Measurements from ENCODE around the gene CFAP61. TPM values are rescaled to one million over a fixed set of nuclear protein-coding genes. Genes with fewer than 3 reads are reported as not detected.

Gene CFAP61
- total RNA-seq, 2 experiments from 2014 or later: not detected

DNA sequence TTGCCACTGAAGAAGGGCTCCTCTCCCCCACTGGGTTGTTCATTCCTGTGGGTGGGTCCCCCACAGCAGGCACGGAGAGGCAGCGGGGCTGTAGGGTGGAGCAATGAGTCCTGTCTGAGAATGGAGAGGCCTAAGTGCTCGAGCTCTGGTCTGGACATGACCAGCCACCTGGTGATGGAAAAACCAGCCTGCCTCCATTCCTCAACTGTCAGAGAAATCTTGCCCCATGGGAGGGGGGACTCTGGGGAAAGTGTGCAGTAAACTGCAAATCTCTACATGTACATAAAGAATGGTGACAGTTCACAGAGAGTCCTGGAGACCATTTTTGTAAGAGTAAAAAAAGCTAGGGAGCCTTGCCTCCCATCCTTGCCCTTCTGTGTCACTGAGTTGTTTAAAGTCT lies 349.7 kb downstream of the CFAP61 start:
- Mint-ChIP-seq H3K36me3 (ENCODE audit: low read depth) (no peaks in the 10 kb centered on the region), H3K4me1 (ENCODE audit: low read depth) (no peaks in the 10 kb centered on the region), H3K27ac (no peak overlapping the region), H3K4me3 (no peak overlapping the region), H3K27me3 (no peaks in the 10 kb centered on the region), H3K9me3 (no peaks in the 10 kb centered on the region)
- ATAC-seq: no peak
- intact Hi-C loops (cut with micrococcal nuclease): no loop called here
- POLR2A ChIA-PET: no interaction called here
- CTCF ChIA-PET: no interaction called here
- TF ChIP-seq, protein P1, sequence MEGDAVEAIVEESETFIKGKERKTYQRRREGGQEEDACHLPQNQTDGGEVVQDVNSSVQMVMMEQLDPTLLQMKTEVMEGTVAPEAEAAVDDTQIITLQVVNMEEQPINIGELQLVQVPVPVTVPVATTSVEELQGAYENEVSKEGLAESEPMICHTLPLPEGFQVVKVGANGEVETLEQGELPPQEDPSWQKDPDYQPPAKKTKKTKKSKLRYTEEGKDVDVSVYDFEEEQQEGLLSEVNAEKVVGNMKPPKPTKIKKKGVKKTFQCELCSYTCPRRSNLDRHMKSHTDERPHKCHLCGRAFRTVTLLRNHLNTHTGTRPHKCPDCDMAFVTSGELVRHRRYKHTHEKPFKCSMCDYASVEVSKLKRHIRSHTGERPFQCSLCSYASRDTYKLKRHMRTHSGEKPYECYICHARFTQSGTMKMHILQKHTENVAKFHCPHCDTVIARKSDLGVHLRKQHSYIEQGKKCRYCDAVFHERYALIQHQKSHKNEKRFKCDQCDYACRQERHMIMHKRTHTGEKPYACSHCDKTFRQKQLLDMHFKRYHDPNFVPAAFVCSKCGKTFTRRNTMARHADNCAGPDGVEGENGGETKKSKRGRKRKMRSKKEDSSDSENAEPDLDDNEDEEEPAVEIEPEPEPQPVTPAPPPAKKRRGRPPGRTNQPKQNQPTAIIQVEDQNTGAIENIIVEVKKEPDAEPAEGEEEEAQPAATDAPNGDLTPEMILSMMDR (IDR thresholded peaks at IDR 0.05): no peak
- no peak for DNase-seq

DNA sequence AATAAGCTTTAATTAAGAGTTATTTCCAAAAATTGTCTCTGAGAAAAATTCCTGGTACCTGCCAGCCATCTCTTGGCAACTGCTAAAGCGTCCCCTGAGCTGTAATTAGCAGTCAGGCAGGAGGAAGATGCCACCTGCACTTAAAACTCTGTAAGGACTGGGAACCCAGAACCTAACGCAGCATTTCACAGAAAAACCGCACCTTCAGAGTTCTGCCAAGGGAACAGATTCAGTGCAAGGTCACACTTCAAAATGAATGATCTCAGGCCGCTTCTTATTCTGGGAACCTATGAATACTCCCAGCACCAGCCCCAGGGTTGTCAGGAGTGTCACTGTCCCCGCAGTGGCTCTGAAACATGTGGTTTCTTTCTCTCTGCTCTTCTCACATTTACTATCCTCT lies 352.3 kb downstream of the CFAP61 start:
- H3K4me3 Mint-ChIP-seq: no peak overlapping the region
- ChIA-PET CTCF (no interaction called here), POLR2A (no interaction called here)
- no peaks in the 10 kb centered on the region for H3K4me1 Mint-ChIP-seq (ENCODE audit: low read depth)
- TF ChIP-seq, protein P1 (IDR thresholded peaks at IDR 0.05): no peak
- H3K27ac Mint-ChIP-seq: no peak overlapping the region
- no peak for DNase-seq
- no peaks in the 10 kb centered on the region for H3K36me3 Mint-ChIP-seq (ENCODE audit: low read depth)
- intact Hi-C loops (cut with micrococcal nuclease): no loop called here
- no peaks in the 10 kb centered on the region for H3K9me3 Mint-ChIP-seq
- no peaks in the 10 kb centered on the region for H3K27me3 Mint-ChIP-seq
- ATAC-seq: no peak

DNA sequence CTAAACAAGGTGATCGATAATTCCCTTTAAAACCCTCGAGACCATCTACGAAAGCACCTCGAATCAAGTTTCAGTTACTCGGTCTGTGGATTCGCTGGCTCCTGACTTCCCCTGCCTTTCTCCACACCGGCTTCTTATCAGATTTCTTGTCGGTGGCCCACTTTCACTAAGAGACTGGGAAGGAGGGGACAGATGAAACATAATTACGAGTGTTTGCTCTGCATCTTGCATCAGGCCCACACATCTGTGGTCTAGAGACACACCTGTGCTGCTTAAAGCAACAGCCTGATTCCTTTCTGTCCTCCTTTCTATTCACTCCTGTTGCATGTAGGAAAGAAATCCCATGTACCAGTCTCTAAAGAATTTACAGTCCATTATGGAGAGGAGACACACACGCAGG lies 353.3 kb downstream of the CFAP61 start:
- DNase-seq (no peak), ATAC-seq (no peak)
- Mint-ChIP-seq H3K27me3 (no peaks in the 10 kb centered on the region), H3K4me3 (no peak overlapping the region), H3K9me3 (no peaks in the 10 kb centered on the region), H3K4me1 (ENCODE audit: low read depth) (no peaks in the 10 kb centered on the region), H3K27ac (no peak overlapping the region), H3K36me3 (ENCODE audit: low read depth) (no peaks in the 10 kb centered on the region)
- CTCF ChIA-PET: interaction anchor here (1.6 kb wide), 1 partner anchor 93 kb away, joined by 3 read pairs; no protein-coding TSS in a partner anchor
- TF ChIP-seq, protein P1 (IDR thresholded peaks at IDR 0.05): no peak
- POLR2A ChIA-PET: no interaction called here
- intact Hi-C loops (cut with micrococcal nuclease): no loop called here

DNA sequence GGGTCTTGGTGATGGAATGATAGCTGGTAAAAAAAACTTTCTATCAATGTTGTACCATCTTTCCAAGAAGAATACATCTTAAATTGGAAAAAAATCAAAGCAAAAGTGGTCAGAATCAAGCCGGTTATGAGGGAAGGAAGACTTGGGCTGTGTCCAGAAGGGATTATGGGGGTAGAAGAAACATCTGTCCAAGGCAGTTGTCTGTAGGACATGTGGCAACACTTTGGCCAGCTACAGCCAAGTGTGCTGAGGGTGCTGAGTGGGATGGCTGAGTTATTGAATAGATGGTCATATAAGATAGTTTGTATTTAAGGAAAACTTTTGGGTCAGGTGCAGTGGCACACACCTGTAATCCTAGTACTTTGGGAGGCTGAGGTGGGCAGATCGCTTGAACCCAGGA lies 354.0 kb downstream of the CFAP61 start:
- POLR2A ChIA-PET: no interaction called here
- H3K9me3 Mint-ChIP-seq: no peaks in the 10 kb centered on the region
- no peaks in the 10 kb centered on the region for H3K4me1 Mint-ChIP-seq (ENCODE audit: low read depth)
- H3K27ac Mint-ChIP-seq: no peak overlapping the region
- intact Hi-C loops (cut with micrococcal nuclease): no loop called here
- no peak overlapping the region for H3K4me3 Mint-ChIP-seq
- TF ChIP-seq, protein P1 (IDR thresholded peaks at IDR 0.05): no peak
- no peaks in the 10 kb centered on the region for H3K27me3 Mint-ChIP-seq
- no peak for ATAC-seq
- DNase-seq: no peak
- CTCF ChIA-PET: interaction anchor here (1.6 kb wide), 1 partner anchor 92 kb away, joined by 3 read pairs; no protein-coding TSS in a partner anchor
- H3K36me3 Mint-ChIP-seq (ENCODE audit: low read depth): no peaks in the 10 kb centered on the region

DNA sequence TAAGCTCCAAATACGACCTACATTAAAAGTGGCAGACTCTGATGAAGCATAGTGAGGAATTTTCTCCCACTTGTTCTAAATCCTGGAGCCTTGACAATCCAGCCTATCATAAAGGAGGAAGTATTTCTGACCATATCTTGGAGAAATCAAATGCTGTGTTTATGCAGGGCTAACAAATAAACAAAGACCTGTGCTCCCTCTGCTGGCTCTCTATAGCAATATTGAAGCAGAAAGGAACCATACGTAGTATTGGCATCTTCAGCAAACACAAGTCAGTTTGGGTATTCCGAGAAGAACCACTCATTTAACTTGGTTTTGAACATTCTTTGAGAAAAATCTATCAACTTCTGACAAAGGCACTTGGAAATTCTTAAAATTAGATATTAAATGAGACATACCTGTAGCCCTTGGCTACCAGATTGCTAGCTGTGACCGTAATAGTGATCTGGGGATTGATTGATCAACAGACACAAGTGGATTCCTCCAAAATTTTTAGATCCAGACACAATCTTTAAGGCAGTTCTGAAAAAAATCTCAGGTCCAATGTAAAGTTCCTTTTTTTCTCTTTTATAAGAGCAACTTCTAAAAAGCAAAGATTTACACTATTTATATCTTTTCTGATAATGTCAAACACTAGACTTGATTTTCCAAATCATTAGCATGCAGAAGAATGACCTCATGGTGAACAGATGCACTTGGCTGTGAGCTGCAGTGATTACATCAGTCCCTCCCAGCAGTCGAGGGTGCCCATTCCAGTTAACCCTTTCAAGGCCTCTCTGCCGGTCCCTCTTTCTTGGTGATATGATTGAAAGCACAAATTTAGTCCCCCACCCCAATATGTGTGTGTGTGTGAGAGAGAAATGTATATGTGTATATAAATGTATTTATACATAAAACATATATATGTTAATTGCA lies 355.8 kb downstream of the CFAP61 start:
- no peaks in the 10 kb centered on the region for H3K27me3 Mint-ChIP-seq
- H3K9me3 Mint-ChIP-seq: no peaks in the 10 kb centered on the region
- no peak for DNase-seq
- no peak for ATAC-seq
- peaks cover 1% of the 10 kb centered on the region for H3K36me3 Mint-ChIP-seq (ENCODE audit: low read depth)
- ChIA-PET CTCF (no interaction called here), POLR2A (no interaction called here)
- H3K4me1 Mint-ChIP-seq (ENCODE audit: low read depth): peaks cover 11% of the 10 kb centered on the region
- no peak overlapping the region for H3K27ac Mint-ChIP-seq
- TF ChIP-seq, protein P1 (IDR thresholded peaks at IDR 0.05): no peak
- intact Hi-C loops (cut with micrococcal nuclease): no loop called here
- no peak overlapping the region for H3K4me3 Mint-ChIP-seq

All from activated CD8-positive, alpha-beta T cell treated with anti-CD3 and anti-CD28 coated beads for 36 hours (primary cell).